ENCODE measurements around the gene LDHA. TPM values are rescaled to one million over a fixed set of nuclear protein-coding genes. Genes with fewer than 3 reads are reported as not detected.

The LDHA gene
- total and polyA plus RNA-seq, 7 donors, result 254 to 1,038 (median 867) TPM

- WGBS, 3 donors, result 50 to 54% (median 53%) methylated on average over 3 of the region's 3 CpGs
- H3K36me3 ChIP-seq (ENCODE audit: insufficient read depth in 1 of 2, low read depth in 1 of 2), result no peaks in the 10 kb centered on the region
- no peak overlapping the region for H3K4me3 ChIP-seq
- no peak overlapping the region for H3K27ac ChIP-seq
- DNase-seq (no peak), ATAC-seq (no peak)
- H3K9me3 ChIP-seq, result no peaks in the 10 kb centered on the region
- TF ChIP-seq, protein P1, sequence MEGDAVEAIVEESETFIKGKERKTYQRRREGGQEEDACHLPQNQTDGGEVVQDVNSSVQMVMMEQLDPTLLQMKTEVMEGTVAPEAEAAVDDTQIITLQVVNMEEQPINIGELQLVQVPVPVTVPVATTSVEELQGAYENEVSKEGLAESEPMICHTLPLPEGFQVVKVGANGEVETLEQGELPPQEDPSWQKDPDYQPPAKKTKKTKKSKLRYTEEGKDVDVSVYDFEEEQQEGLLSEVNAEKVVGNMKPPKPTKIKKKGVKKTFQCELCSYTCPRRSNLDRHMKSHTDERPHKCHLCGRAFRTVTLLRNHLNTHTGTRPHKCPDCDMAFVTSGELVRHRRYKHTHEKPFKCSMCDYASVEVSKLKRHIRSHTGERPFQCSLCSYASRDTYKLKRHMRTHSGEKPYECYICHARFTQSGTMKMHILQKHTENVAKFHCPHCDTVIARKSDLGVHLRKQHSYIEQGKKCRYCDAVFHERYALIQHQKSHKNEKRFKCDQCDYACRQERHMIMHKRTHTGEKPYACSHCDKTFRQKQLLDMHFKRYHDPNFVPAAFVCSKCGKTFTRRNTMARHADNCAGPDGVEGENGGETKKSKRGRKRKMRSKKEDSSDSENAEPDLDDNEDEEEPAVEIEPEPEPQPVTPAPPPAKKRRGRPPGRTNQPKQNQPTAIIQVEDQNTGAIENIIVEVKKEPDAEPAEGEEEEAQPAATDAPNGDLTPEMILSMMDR (IDR thresholded peaks at IDR 0.05), result no peak
- intact Hi-C loops (cut with DNase I), result no loop called here
- H3K27me3 ChIP-seq (ENCODE audit: insufficient read depth in 3 of 3, low read length in 2 of 3), result peaks cover 0 to 9% (median 0%) of the 10 kb centered on the region in 3 donors
- no peaks in the 10 kb centered on the region for H3K4me1 ChIP-seq
These were observed 63.1 kb downstream of the LDHA start for GRCh38 chr11:18457450-18457849.

Other genes with a start within 250 kb of the LDHA start
- gene MRGPRX4, start 221.7 kb upstream of the LDHA start, total RNA-seq, result not detected
- gene MRGPRX4, start 221.7 kb upstream of the LDHA start, polyA plus RNA-seq, result not detected
- 1 to 10 TPM in 1 of 4 donors, under 1 TPM in 1, not detected in 2; 0.46 to 2.9 TPM for gene SAA4, start 157.8 kb upstream of the LDHA start, total RNA-seq
- under 1 TPM in 1 of 3 donors, not detected in 2; 0.05 TPM for gene SAA4, start 157.8 kb upstream of the LDHA start, polyA plus RNA-seq
- 10 to 100 TPM; 11.3 to 35.5 (median 25.6) TPM for gene SAA2, start 145.9 kb upstream of the LDHA start, total RNA-seq
- gene SAA2, start 145.9 kb upstream of the LDHA start, polyA plus RNA-seq, result 1 to 10 TPM; 2.6 to 6.3 (median 3.0) TPM
- 100 to 1,000 TPM in 1 of 4 donors, 10 to 100 TPM in 3; 29.1 to 100 (median 36.2) TPM for gene SAA1, start 128.3 kb upstream of the LDHA start, total RNA-seq
- gene SAA1, start 128.3 kb upstream of the LDHA start, polyA plus RNA-seq, result 10 to 100 TPM in 2 of 3 donors, 1 to 10 TPM in 1; 7.3 to 16.9 (median 14.4) TPM
- 10 to 100 TPM in 1 of 4 donors, 1 to 10 TPM in 3; 7.0 to 11.9 (median 8.8) TPM for gene HPS5, start 72.4 kb upstream of the LDHA start, total RNA-seq
- gene HPS5, start 72.4 kb upstream of the LDHA start, polyA plus RNA-seq, result 10 to 100 TPM in 1 of 3 donors, 1 to 10 TPM in 2; 4.9 to 11.3 (median 9.9) TPM
- gene GTF2H1, start 72.0 kb upstream of the LDHA start, total RNA-seq, result 10 to 100 TPM; 14.5 to 25.2 (median 19.4) TPM
- gene GTF2H1, start 72.0 kb upstream of the LDHA start, polyA plus RNA-seq, result 10 to 100 TPM; 15.5 to 39.2 (median 38.5) TPM
- gene LDHC, start 17.8 kb downstream of the LDHA start, total RNA-seq, result 1 to 10 TPM in 2 of 4 donors, under 1 TPM in 1, not detected in 1; 0.64 to 3.0 (median 2.5) TPM
- 1 to 10 TPM in 2 of 3 donors, not detected in 1; 2.3 to 4.0 TPM for gene LDHC, start 17.8 kb downstream of the LDHA start, polyA plus RNA-seq
- gene LDHAL6A, start 61.3 kb downstream of the LDHA start, total RNA-seq, result not detected
- gene LDHAL6A, start 61.3 kb downstream of the LDHA start, polyA plus RNA-seq, result under 1 TPM in 1 of 3 donors, not detected in 2; 0.03 TPM
- gene TSG101, start 132.4 kb downstream of the LDHA start, total RNA-seq, result 100 to 1,000 TPM in 1 of 4 donors, 10 to 100 TPM in 3; 66.5 to 105 (median 76.6) TPM
- gene TSG101, start 132.4 kb downstream of the LDHA start, polyA plus RNA-seq, result 100 to 1,000 TPM in 2 of 3 donors, 10 to 100 TPM in 1; 53.2 to 143 (median 124) TPM
- gene UEVLD, start 194.2 kb downstream of the LDHA start, total RNA-seq, result 10 to 100 TPM in 3 of 4 donors, 1 to 10 TPM in 1; 9.9 to 19.0 (median 14.2) TPM
- 10 to 100 TPM in 1 of 3 donors, 1 to 10 TPM in 2; 9.4 to 38.6 (median 9.6) TPM for gene UEVLD, start 194.2 kb downstream of the LDHA start, polyA plus RNA-seq
- gene MISFA, start 205.2 kb downstream of the LDHA start, total RNA-seq, result 1 to 10 TPM; 3.1 to 7.2 (median 5.7) TPM
- gene MISFA, start 205.2 kb downstream of the LDHA start, polyA plus RNA-seq, result 1 to 10 TPM; 1.4 to 6.1 (median 5.8) TPM
- 10 to 100 TPM; 13.7 to 16.8 (median 15.1) TPM for gene SPTY2D1, start 239.8 kb downstream of the LDHA start, total RNA-seq
- gene SPTY2D1, start 239.8 kb downstream of the LDHA start, polyA plus RNA-seq, result 10 to 100 TPM in 1 of 3 donors, 1 to 10 TPM in 2; 4.8 to 17.8 (median 7.3) TPM